GM19463 (cell line): ENCODE results near the gene INS.

Source experiments
- ATAC-seq: cut with Tn5 transposase; IDR thresholded peaks from one replicate; pipeline ENCODE4 v1.9.1; 2021; ENCODE audit warnings: mild to moderate bottlenecking, moderate library complexity; ENCODE audit not compliant: unreplicated experiment

Gene INS

DNA sequence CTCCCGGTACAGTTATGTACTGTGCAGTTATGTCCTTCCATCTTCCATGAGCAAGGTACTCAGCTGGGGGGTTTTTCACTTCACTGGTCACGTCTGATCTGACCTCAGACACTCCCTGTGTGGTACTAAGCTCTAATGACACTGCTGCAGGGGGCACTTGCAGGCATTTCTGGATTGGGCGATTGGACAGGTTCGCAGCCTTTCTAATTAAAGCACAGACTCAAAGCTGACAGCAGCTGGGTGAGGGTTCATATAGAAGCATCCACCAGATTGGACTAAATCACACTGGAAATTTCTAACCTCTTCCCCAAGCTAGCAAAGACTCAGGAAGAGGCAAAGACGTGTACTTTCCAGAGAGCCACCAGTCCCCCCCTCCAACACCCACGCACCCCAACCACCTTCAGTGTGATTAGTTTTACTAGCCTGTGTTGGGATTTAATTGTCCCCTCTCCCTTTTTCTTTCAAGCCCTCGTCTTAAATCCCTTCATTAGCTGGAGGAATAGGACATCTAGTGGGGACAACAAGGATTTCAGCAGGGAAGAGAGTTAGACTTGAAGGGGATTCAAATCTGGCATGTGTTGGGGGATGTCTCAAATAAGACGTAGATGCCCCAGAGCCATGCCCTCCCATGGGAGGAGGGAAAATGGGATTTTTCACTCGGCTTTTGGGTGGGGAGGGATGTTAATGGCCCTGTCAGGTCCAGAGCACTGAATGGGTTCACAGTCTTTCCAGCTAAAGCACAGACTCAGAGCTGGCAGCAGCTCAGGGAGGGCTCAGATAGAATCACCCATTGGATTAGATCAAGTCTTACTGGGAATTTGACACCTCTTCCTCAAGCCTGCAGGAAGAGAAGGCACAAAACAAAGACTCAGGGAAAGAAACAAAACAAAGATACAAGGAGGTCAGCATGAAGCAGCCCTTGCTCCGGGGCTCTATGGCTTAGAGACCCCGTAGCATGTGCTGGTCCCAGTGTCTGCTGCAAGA, 10.9 kb downstream of the INS start:
- no peak for ATAC-seq

DNA sequence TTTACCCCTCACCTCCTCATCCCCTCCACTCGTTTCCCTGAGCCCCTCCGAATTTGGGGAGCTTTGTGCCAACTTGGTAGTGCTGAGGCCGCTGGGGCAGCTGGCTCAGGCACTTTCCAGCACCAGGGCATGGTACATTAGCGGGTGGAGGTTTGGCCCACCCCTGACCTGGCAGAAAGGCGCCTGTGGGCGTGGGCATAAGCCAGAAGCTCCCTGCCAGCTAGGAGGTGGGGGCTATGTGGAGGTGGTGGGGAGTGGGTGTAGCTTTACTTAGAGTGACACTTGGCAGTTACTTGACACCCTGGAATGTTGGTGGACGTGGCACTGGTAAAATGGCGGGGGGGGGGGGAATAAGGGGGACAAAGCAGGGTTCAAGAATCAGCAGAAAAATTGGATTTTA, 11.5 kb downstream of the INS start:
- ATAC-seq: no peak

DNA sequence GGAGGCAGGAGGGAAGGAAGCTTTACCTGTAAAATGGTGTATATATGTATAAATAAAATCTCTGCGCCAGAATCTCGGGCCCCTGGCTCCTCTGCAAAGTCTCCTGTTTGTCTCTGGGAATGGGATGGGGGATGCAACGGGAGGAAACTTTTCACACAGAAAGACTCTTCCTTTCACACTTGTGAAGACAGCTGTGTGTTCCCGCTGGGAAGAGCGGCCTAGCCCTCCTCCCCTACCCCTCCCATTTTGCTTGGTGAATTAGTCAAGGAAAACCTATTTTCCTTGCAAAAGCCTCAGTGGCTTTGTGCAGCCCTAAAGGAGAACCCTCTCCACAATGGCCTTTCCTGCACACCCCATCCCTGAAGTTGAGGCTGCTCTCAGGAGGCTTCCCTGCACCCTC, 12.4 kb downstream of the INS start:
- no peak for ATAC-seq

GRCh38 chr11:2147391-2147790, 13.6 kb downstream of the INS start:
- ATAC-seq: no peak

GRCh38 chr11:2146051-2146450, 15.0 kb downstream of the INS start:
- no peak for ATAC-seq

GRCh38 chr11:2144544-2145248, 16.3 kb downstream of the INS start:
- no peak for ATAC-seq

- no peak for ATAC-seq
Measured at GRCh38 chr11:2143799-2144543, 17.0 kb downstream of the INS start.

GRCh38 chr11:2143477-2143798, 17.6 kb downstream of the INS start:
- ATAC-seq: no peak

DNA sequence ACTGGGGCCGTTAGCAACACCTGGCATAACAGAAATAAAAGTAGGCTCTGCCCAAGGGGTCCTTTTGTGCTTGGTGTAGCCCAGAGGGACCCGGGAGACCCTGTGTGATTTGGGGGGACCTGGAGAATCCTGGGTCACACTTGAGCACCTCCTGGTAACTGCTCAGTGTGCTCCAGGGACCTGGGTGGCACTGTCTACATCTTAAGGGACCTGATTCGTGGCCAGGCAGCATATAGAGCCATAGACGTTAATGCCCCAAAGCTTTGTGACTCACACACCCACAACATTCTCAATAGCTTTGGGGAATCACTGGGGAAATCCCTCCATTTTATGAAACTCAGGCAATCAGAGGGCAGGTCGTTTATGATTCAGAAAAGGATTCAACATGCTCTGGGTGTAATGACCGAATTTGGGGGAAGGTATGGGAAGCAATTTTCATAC, 18.2 kb downstream of the INS start:
- no peak for ATAC-seq

DNA sequence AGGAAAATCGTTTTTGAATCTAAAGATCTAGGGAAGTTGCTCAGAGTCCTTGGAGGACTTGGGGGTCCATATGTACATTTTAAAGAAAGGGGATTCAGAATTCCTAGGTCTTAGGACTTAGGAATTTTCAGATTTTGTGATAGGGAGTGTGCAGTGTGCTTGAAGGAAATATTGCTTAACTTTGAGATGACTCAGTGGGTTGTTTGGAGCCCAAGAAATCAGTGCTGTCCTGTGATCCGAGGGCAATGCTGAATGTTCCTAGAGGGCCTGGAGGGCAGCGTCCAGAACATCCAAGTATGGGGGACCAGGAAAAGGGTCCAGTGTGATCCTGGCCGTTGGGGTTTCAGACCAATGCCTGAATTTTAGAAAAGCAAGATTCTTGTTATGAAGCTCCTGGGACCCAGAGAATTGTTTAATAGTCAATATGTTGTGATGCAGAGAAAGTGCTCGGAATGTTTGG, 18.7 kb downstream of the INS start:
- no peak for ATAC-seq

DNA sequence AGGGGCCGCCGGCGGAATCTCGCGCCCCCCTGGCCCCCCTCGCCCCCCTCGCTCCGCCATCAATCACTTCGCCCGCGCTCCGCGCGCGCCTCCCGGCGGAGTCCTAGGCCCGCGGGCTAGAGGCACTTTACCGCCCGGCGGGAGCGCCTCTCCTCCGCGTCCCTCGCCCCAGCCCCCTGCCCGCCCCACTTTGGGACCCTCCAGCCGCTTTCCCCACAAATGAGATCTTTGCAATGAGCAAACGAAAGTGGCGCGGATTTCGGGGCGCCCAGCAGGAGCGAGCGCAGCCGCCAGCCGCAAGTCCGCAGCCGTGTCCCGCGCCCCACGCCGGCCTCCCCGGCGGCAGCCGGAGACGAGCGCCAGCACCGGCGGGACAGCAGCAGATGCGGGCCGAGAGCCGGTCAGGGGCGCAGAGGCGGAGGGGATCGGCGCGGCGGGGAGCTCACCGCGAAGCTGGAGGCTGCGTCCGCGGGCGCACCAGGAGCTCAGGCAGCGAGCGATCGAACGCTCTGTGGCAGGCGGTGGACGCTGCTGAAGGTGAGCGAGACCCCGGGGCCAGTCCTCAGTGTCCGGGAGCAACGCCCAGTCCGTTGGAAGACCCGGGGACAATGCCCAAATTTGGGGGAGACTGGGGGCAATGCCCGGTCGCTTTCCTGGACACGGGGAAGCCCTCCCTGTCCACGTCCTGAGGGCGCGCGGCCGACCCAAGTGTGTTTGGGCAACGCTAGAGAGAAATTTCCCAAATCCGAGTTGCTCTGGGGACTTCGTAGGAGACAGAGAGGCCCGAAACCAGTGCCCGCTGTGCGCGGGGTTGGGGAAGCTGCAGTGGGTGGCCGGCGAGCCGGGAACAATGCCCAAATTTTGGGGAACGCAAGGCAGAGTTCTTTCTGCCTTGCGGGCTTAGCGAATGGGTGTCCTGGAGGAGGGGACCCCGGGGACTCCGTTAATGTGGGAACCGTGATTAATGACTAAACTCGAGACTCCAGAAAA, 20.3 kb downstream of the INS start:
- no peak for ATAC-seq

- no peak for ATAC-seq
Measured at GRCh38 chr11:2139621-2140337, 21.2 kb downstream of the INS start.

DNA sequence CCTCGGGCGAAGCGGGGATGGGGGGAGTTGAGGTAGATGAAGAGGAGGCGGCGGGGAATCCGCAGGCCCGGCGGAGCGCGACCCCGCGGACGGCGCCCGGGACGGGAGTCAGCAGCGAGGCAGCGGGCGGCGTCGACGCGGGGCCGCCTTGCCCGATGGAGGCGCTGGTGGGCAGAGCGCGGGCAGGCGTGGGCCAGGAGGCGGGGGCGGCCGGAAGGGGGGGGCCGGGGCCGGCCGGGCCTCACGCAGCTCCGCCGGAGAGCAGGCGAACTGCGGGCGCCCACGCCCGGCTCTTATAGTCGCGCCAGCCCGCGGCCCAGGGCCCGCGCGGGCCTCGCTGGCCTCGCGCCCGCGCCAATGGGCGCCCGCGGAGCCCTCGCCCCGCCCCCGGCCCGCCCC, 21.9 kb downstream of the INS start, which contains the start of gene IGF2:
IGF2 (minus strand) TSS at position 267 of the 399 bp plus-strand sequence. CDS start 3,866 bp downstream, outside the sequence.
- ATAC-seq: no peak

DNA sequence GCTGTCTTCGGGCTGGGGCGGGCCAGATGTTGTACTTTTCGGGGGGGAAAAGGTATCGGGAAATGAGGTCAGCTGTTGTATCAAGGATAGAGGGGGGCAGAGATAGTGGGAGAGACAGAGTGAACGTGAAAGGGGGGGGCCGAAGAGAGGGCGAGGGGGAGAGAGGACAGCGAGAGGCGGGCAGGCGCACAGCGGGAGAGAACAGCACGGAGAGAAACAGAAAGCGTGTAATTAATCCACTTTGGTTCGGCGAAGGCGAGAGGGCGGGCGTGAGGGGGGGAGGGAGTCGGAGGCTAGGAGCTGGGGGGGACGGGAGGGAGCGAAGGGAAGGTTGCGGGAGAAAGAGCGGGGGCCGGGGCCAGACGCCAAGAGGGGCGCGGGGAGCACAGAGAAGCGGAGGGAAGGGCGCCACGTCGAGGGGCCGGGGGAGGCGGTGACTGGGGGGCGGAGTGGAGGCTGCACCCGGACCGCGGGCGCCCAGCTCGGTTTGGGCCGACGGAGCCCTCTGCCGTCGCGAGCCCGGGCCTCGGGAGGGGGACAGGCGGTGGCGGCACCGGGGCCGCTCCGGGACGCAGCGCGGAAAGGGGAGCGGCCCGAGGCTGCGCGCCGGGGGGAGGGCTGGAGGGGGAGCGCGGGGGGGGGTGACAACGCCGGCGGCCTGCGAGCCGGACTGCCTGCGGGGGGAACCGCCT, 22.4 kb downstream of the INS start:
- no peak for ATAC-seq

- ATAC-seq: no peak
Measured at GRCh38 chr11:2138068-2138430, 23.0 kb downstream of the INS start.

DNA sequence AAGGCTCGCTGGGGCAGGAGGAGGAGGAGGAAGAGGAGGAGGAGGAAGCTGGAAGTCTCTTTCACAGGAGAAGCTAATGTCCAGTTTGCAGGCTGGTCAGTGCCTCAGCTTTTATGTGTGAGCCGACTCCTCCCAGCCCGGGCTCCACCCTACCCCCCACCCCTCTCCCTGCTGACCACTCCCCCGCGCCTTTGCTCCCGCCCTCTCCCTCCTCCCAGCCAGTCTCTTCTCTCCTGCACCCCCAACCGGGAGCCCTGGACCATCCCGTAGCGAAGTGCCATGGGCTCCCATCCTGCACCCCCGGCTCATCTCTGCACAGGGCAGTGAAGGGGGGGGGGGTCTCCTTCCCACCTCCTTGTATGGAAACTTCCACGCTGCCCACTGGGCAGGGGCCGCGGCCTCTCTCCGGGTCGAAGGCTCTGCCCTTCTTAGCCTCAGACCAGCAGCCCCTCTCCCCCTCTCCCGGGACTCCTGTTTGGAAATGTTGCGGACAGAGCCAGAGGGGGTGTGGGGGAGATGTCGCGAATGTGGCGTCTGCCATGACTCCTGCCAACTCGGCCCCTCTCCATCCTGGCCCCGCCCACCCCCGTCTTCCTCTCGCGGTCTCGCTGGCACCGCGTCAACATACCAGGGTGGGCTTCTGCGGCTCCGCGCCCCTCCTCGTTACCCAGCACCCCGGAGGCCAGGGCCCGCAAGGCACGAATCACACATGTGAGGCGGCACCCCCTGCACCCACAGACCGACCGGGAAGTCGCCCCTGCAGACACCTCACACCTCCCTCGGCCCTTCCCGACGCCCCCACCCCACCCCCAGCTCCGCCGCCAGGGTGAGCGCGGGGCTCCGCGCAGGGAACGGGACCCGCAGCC, 23.6 kb downstream of the INS start:
- ATAC-seq: no peak

DNA sequence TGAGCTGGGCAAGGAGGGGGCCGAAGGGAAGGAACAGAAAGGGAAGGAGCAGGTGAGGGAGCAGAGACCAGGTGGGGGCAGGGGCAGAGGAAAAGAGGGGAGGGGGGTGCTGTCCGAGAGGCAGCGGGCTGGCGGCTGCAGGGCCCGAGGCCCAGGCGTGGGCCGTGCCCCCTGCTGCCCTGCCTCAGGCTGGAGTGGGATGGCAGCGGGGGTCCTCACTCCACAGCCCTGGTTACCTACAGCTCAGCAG, 24.1 kb downstream of the INS start:
- no peak for ATAC-seq

GRCh38 chr11:2136209-2136951, 24.6 kb downstream of the INS start:
- ATAC-seq: no peak
